GM19239 (cell line): ENCODE results near the gene SPDYE2B.
"Not testable (repeated sequence)": the region's sequence is repeated elsewhere in the genome, so short reads cannot be mapped to it uniquely, and the experiment has no call there.

Experiments used
- DNase-seq: peaks from one replicate; pipeline ENCODE4 v3.0.0; 2011; ENCODE audit warnings: low spot score; ENCODE audit not compliant: insufficient read length
- FAIRE-seq: peaks from 2 replicates; lab custom pipeline; 2011; peaks lifted over from hg19 to GRCh38; lab: Jason Lieb, UNC

SPDYE2B gene

GRCh38 chr7:102638848-102639247 lies 11.3 kb upstream of the SPDYE2B start:
- FAIRE-seq, DNase-seq: not testable (repeated sequence)

DNA sequence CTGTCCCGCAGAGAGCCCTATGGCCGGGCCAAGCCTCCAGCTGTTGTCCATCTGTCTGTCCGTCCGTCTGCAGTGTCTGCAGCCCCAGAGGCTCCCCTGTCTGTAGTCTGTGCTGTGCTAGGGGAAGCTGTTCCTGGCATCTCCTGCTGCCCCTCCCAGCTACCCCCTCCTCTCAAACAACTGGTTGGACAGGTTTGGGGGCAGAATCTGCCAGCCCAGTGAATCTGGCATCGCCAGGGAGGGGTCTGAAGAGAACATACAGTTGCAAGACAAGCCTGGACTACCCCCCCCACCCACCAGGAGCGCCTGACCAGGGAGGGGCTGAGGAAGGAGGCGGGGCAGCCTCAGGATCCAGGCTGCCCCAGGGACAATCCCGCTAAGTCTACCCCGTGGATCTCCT lies 7.4 kb upstream of the SPDYE2B start, which contains the start of gene UPK3BL1:
Gene UPK3BL1, minus strand, starts transcription at position 101 of the 400 bp plus-strand sequence. Its CDS starts 50 bp downstream, at position 51.
- FAIRE-seq, DNase-seq: not testable (repeated sequence)

DNA sequence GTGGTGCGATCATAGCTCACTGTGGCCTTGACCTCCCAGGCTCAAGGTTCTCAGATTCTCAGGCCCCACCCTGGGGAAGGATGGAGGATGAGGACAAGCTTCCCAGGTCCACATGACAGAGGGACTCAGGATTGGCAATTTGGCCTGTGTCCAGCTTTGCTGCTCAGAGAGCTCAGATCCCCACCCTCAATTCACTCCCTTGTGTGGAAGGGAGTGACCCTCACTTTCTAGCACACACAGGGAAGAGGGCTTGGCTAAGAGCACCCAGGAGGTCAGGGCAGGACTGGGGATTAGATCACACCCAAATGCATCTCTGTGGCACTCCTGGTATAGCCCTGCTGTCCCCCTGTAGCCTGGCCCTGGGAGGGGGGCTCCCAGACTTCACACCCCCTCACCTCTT lies 6.7 kb upstream of the SPDYE2B start:
- DNase-seq, FAIRE-seq: not testable (repeated sequence)

- FAIRE-seq, DNase-seq: not testable (repeated sequence)
Observed at GRCh38 chr7:102647813-102648212, 2.3 kb upstream of the SPDYE2B start.

DNA sequence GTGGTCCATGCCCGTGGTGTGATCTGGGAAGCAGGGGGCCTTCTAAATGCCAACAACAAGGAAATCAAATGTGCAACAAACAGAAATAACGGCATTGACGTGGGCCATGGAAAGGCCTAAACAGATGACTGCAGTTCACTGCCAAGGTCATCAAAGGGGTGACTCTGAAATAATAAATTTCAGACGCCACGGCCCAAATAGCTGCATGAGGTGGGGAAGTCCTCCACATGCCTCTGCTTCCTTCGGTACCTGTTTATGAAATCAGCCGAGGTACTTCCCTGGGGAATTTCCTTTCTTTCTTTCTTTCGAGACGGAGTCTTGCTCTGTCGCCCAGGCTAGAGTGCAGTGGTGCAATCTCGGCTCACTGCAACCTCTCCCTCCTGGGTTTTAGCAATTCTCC lies 14.6 kb downstream of the SPDYE2B start:
- not testable (repeated sequence) for FAIRE-seq, DNase-seq

DNA sequence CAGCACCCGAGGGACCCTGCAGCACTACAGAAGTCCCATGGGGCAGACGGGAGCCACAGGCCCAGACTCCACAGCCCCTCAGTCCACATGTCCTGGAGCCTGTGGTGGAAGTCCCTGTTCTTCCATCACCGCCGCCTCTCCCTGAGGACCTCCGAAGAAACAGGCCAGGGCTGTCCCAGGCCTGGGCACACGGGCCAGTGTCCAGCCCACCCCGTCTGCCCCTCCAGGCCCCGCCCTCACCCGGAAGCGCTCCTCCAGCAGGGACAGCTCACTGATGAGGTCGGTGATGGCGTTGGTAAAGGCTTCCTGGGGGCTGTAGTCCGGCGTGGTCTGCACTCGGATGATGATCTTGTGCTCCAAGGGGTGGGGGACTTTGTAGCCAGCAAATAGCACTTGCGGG lies 16.7 kb downstream of the SPDYE2B start:
- not testable (repeated sequence) for FAIRE-seq

DNA sequence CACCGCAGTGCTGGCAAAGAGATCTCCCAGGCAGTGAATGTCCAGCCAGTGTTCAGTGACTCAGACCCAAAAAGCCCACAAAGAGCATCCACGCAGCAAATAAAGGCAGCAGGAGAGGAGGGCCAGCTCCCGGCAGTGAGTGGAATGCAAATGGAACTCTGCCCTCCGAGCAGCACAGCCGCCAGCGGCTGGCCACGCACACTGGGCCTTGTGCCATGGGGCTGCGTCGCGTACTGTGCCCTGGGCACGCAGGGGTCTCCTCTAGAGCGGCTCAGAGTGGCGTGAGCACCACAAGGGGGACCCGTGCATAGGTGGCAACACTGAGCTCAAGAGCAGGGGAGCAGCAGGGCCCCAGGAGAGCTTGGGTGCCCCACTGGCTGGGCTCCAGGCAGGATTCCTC lies 17.4 kb downstream of the SPDYE2B start:
- DNase-seq, FAIRE-seq: not testable (repeated sequence)

More for the DNA sequence above, 16.7 kb downstream of the SPDYE2B start:
- DNase-seq = not testable (repeated sequence)

GRCh38 chr7:102671166-102671955 lies 21.2 kb downstream of the SPDYE2B start, which contains the start of gene POLR2J2:
Gene POLR2J2 (minus strand): TSS chr7:102671663. CDS start chr7:102671601, 62 bp downstream.
- DNase-seq, FAIRE-seq: not testable (repeated sequence)

DNA sequence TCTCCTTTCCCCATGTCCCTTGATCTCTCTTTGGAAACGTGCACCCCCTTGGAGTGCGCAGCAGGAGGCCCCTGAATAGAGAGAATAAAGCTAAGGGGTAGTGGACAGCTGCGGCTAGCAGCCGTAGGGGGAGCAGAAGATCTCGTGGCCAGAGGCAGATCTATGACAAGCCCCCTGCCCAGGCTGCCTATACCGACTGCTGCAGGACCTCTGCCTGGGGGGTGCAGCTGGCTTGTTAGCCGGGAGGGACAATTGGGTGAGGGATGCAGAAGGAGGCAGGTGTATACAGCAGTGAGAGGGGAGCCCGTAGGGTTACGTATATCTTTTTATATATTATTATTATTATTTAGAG lies 21.8 kb downstream of the SPDYE2B start:
- not testable (repeated sequence) for FAIRE-seq

GRCh38 chr7:102673447-102674067 lies 23.4 kb downstream of the SPDYE2B start:
- not testable (repeated sequence) for DNase-seq, FAIRE-seq

More for the DNA sequence above, 21.8 kb downstream of the SPDYE2B start:
- DNase-seq = not testable (repeated sequence)

DNA sequence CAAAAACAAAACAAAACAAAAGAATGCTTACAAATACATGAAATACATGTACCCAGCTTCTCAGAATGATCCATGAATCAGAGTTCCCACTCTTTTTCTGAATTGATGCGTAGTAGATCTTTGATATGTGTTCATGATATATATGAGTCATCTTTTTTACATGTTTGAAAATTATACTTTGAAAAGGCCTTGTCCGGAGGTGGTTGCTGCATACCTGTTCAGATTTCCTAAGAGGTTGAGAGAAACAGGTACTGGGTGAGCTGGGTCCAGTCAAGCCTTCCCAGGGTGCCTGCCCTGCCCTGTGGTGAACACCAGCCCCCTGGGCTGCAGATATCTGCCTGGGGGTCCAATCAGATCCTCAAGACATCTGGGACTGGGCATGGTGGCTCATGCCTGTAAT lies 25.4 kb downstream of the SPDYE2B start:
- not testable (repeated sequence) for FAIRE-seq, DNase-seq

GRCh38 chr7:102680780-102681179 lies 30.7 kb downstream of the SPDYE2B start:
- DNase-seq, FAIRE-seq: not testable (repeated sequence)

DNA sequence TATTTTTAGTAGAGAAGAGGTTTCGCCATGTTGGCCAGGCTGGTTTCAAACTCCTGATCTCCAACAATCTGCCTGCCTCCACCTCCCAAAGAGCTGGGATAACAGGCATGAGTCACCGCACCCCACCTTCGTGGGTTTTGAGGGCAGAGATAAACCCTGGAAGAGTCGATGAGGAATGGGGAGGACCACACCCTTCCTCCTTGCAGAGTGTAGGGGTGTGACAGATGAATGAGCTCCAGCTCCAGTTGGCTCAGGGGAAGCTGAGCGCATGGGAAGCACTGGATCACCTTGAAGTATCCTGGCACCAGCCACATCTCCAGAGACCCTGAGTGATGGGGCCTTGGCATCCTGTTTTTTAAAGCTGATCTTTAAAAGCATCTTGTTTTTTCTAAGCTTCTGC lies 32.4 kb downstream of the SPDYE2B start:
- FAIRE-seq = not testable (repeated sequence)

GRCh38 chr7:102688299-102689036 lies 38.3 kb downstream of the SPDYE2B start:
- not testable (repeated sequence) for DNase-seq, FAIRE-seq

More for the DNA sequence above, 32.4 kb downstream of the SPDYE2B start:
- DNase-seq = not testable (repeated sequence)

GRCh38 chr7:102689436-102690282 lies 39.5 kb downstream of the SPDYE2B start:
- not testable (repeated sequence) for DNase-seq, FAIRE-seq

GRCh38 chr7:102690602-102691001 lies 40.5 kb downstream of the SPDYE2B start:
- not testable (repeated sequence) for FAIRE-seq, DNase-seq

GRCh38 chr7:102694008-102694407 lies 43.9 kb downstream of the SPDYE2B start:
- not testable (repeated sequence) for FAIRE-seq

DNA sequence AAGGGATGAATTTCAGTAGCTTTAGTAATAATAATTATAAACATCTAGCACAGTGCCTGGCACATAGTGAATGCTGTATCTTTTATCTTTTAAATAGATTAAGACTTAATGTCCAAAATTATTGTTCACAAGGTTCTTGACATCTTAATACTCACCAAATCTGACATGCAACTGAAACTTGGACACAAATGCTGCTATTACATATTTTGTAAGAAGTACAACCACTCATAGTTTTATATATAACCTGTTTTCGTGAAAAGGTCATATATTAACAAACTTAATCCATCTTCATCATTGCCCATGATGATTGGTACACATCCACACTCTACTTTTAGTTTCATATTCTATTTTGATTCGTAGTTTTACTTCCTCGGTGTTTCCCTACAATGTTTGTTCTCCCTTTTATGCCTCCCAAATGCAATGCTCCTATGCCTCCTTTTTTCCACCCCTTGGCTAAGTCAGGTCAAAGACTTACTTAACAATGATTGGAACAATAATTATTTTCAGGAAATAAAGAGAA lies 45.0 kb downstream of the SPDYE2B start:
- DNase-seq = not testable (repeated sequence)
- FAIRE-seq = peak; percentile 94

More at GRCh38 chr7:102694008-102694407, 43.9 kb downstream of the SPDYE2B start:
- not testable (repeated sequence) for DNase-seq

DNA sequence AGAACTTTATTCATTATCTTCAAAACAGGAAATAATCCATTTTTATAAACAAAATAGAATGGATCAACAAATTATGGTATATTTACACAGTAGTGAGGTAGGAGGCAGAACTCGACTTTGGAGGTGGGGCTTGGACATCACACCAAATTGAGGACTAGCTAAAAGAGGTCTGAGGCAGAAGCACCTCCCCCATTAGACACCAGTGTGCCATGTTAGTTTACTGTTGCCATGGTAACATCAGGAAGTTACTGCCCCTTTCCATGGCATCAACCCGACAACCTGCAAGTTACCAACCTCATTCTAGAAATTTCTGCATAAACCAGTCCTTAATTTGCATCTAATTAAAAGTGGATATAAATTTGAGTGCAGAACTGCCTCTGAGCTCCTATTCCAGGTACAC lies 45.9 kb downstream of the SPDYE2B start:
- peak; percentile 70 for FAIRE-seq
- DNase-seq = not testable (repeated sequence)
